HCT116 (cell line): ENCODE results near the gene CLEC17A.

Experiments used
- ATF3 ChIP-seq: IDR thresholded peaks from 2 replicates; pipeline ENCODE4 v1.6.1; 2012
- CTCF ChIP-seq, 3 experiments: fragments of 200-600 bp in 1 of 3; sonication (generic) in 1 of 3; IDR thresholded peaks in 2 of 3; conservative IDR thresholded peaks in 1 of 3; 2 replicates each; pipeline ENCODE4 v1.5.1; 2012 to 2017; ENCODE audit warnings: low read depth in 2 of 3, low read length in 2 of 3, antibody characterized with exemption in 1 of 3, borderline replicate concordance in 1 of 3, control low read depth in 1 of 3, mild to moderate bottlenecking in 1 of 3, mixed read lengths in 1 of 3, mixed run types in 1 of 3, moderate library complexity in 1 of 3; ENCODE audit not compliant: insufficient read depth in 1 of 3
- EZH2 ChIP-seq: fragments of 200-600 bp; sonication (generic); IDR thresholded peaks from 2 replicates; pipeline ENCODE4 v1.6.1; 2017; ENCODE audit warnings: antibody characterized with exemption, mixed run types
- EZH2phosphoT487 ChIP-seq: fragments of 200-600 bp; IDR thresholded peaks from 2 replicates; pipeline ENCODE4 v1.6.1; 2018; ENCODE audit warnings: antibody characterized with exemption, borderline replicate concordance
- FOSL1 ChIP-seq: IDR thresholded peaks from 2 replicates; pipeline ENCODE4 v1.6.1; 2012; ENCODE audit warnings: low read depth
- SIN3A ChIP-seq: IDR thresholded peaks from 2 replicates; pipeline ENCODE4 v1.6.1; 2012; ENCODE audit warnings: low read depth
- YY1 ChIP-seq: IDR thresholded peaks from 2 replicates; pipeline ENCODE4 v1.6.1; 2011; ENCODE audit warnings: low read length, low read depth, moderate library complexity, mild to moderate bottlenecking; ENCODE audit not compliant: insufficient replicate concordance; ENCODE audit errors: extremely low read depth
- ZFX ChIP-seq: fragments of 450-650 bp; IDR thresholded peaks from 2 replicates; pipeline ENCODE4 v1.6.1; 2017

- TF ChIP-seq EZH2 (no peak), SIN3A (no peak), EZH2phosphoT487 (no peak), YY1 (no peak), CTCF (IDR thresholded peaks at IDR 0.05 in 2 of 3, conservative IDR thresholded peaks at IDR 0.05 in 1 of 3; ENCODE audit: borderline replicate concordance in 1 of 3, insufficient read depth in 1 of 3, low read depth in 2 of 3, low read length in 2 of 3) (no peak), ZFX (no peak), FOSL1 (no peak), ATF3 (no peak)
Measured at GRCh38 chr19:14558370-14559066, 24.4 kb upstream of the CLEC17A start.
